H9 (cell line): ENCODE results near the gene ILK. TPM values are rescaled to one million over a fixed set of nuclear protein-coding genes. Genes with fewer than 3 reads are reported as not detected.

Experiments used
- DNase-seq: peaks from one replicate; pipeline ENCODE4 v3.0.0-alpha.2; 2017
- H2AFZ ChIP-seq: one replicate; pipeline ENCODE4 v1.6.1; 2013; ENCODE audit warnings: mild to moderate bottlenecking, low read length, control low read depth, moderate library complexity
- H2AK5ac ChIP-seq: 2 replicates; pipeline ENCODE4 v1.6.1; 2013; ENCODE audit warnings: low read length, control low read depth, mixed read lengths; ENCODE audit not compliant: insufficient read length
- H2BK120ac ChIP-seq: one replicate; pipeline ENCODE4 v1.6.1; 2013; ENCODE audit warnings: low read depth, mild to moderate bottlenecking, low read length, control low read depth, inconsistent platforms; ENCODE audit not compliant: poor library complexity, severe bottlenecking
- H2BK12ac ChIP-seq: 2 replicates; pipeline ENCODE4 v1.6.1; 2013; ENCODE audit warnings: low read length, control low read depth, mixed read lengths, low read depth; ENCODE audit not compliant: insufficient read length
- H2BK15ac ChIP-seq: 2 replicates; pipeline ENCODE4 v1.6.1; 2013; ENCODE audit warnings: low read depth, low read length, control low read depth
- H2BK20ac ChIP-seq: one replicate; pipeline ENCODE4 v1.6.1; 2013; ENCODE audit warnings: low read depth, mild to moderate bottlenecking, low read length, control low read depth, inconsistent platforms; ENCODE audit not compliant: poor library complexity, severe bottlenecking
- H2BK5ac ChIP-seq: 2 replicates; pipeline ENCODE4 v1.6.1; 2013; ENCODE audit warnings: low read length, control low read depth, mixed read lengths; ENCODE audit not compliant: insufficient read length
- H3K14ac ChIP-seq: 2 replicates; pipeline ENCODE4 v1.6.1; 2013; ENCODE audit warnings: low read length, control low read depth; ENCODE audit not compliant: insufficient read depth
- H3K18ac ChIP-seq: 2 replicates; pipeline ENCODE4 v1.6.1; 2013; ENCODE audit warnings: low read depth, mild to moderate bottlenecking, mixed read lengths, low read length, control low read depth; ENCODE audit not compliant: insufficient read length
- H3K23ac ChIP-seq: 2 replicates; pipeline ENCODE4 v1.6.1; 2013; ENCODE audit warnings: low read length, control low read depth, mixed read lengths, low read depth; ENCODE audit not compliant: insufficient read length
- H3K23me2 ChIP-seq: 2 replicates; pipeline ENCODE4 v1.6.1; 2013; ENCODE audit warnings: low read depth, mild to moderate bottlenecking, mixed read lengths, low read length, control low read depth; ENCODE audit not compliant: insufficient read length, poor library complexity, severe bottlenecking
- H3K27ac ChIP-seq: 2 replicates; pipeline ENCODE4 v1.5.1; 2013; ENCODE audit warnings: low read length, control low read depth, mixed read lengths, low read depth; ENCODE audit not compliant: insufficient read length
- H3K27me3 ChIP-seq: 2 replicates; pipeline ENCODE4 v1.6.1; 2013; ENCODE audit warnings: low read length, control low read depth, inconsistent platforms; ENCODE audit not compliant: insufficient read depth
- H3K4ac ChIP-seq: 2 replicates; pipeline ENCODE4 v1.6.1; 2013; ENCODE audit warnings: low read depth, mild to moderate bottlenecking, control low read depth, inconsistent platforms, low read length, moderate library complexity
- H3K4me1 ChIP-seq: 2 replicates; pipeline ENCODE4 v1.6.1; 2013; ENCODE audit warnings: low read length, control low read depth, inconsistent platforms; ENCODE audit not compliant: insufficient read depth
- H3K4me2 ChIP-seq: 2 replicates; pipeline ENCODE4 v1.6.1; 2013; ENCODE audit warnings: low read length, control low read depth, mixed read lengths; ENCODE audit not compliant: insufficient read length, insufficient read depth
- H3K56ac ChIP-seq: 2 replicates; pipeline ENCODE4 v1.6.1; 2013; ENCODE audit warnings: low read depth, mild to moderate bottlenecking, mixed read lengths, low read length, control low read depth; ENCODE audit not compliant: insufficient read length
- H3K79me1 ChIP-seq: 2 replicates; pipeline ENCODE4 v1.6.1; 2013; ENCODE audit warnings: low read depth, mild to moderate bottlenecking, moderate library complexity, low read length, control low read depth, inconsistent platforms; ENCODE audit not compliant: insufficient read depth, poor library complexity, severe bottlenecking
- H3K79me2 ChIP-seq: 2 replicates; pipeline ENCODE4 v1.6.1; 2013; ENCODE audit warnings: low read length, control low read depth, inconsistent platforms; ENCODE audit not compliant: insufficient read depth
- H3K9ac ChIP-seq: 2 replicates; pipeline ENCODE4 v1.6.1; 2013; ENCODE audit warnings: low read length, control low read depth, mixed read lengths; ENCODE audit not compliant: insufficient read length; ENCODE audit errors: extremely low read depth
- H3K9me3 ChIP-seq: one replicate; pipeline ENCODE4 v1.6.1; 2013; ENCODE audit warnings: low read depth, low read length, inconsistent platforms; ENCODE audit not compliant: control insufficient read depth
- H3T11ph ChIP-seq: one replicate; pipeline ENCODE4 v1.6.1; 2013; ENCODE audit warnings: mild to moderate bottlenecking, low read length, control low read depth, inconsistent platforms
- H4K20me1 ChIP-seq: one replicate; pipeline ENCODE4 v1.6.1; 2013; ENCODE audit not compliant: control insufficient read depth, insufficient read length, insufficient read depth
- H4K5ac ChIP-seq: 2 replicates; pipeline ENCODE4 v1.6.1; 2013; ENCODE audit warnings: low read depth, mild to moderate bottlenecking, mixed read lengths, low read length, control low read depth; ENCODE audit not compliant: insufficient read length
- H4K8ac ChIP-seq: replicated peaks from 2 replicates; pipeline ENCODE4 v1.6.1; 2013; ENCODE audit warnings: low read length, control low read depth, mixed read lengths, low read depth; ENCODE audit not compliant: insufficient read length
- H4K91ac ChIP-seq: 2 replicates; pipeline ENCODE4 v1.6.1; 2013; ENCODE audit warnings: low read depth, mild to moderate bottlenecking, moderate library complexity, mixed read lengths, low read length, control low read depth; ENCODE audit not compliant: insufficient read length
- H3K27ac Mint-ChIP-seq, 3 experiments: 2 replicates in 2 of 3; 3 replicates in 1 of 3; pipeline ENCODE4 v1.8.0; 2020 to 2021; ENCODE audit warnings: mixed read lengths in 3 of 3, mild to moderate bottlenecking in 1 of 3, moderate library complexity in 1 of 3
- H3K27me3 Mint-ChIP-seq: 2 replicates; pipeline ENCODE4 v1.8.0; 2021; ENCODE audit warnings: low read depth, mild to moderate bottlenecking, moderate library complexity, mixed read lengths
- H3K36me3 Mint-ChIP-seq, 3 experiments: 2 replicates in 2 of 3; 3 replicates in 1 of 3; pipeline ENCODE4 v1.8.0; 2020 to 2021; ENCODE audit warnings: low read depth in 3 of 3, mixed read lengths in 3 of 3; ENCODE audit not compliant: insufficient read depth in 1 of 3
- H3K4me1 Mint-ChIP-seq, 2 experiments: 2 replicates each; pipeline ENCODE4 v1.8.0; 2020; ENCODE audit warnings: mixed read lengths in 2 of 2
- H3K4me3 Mint-ChIP-seq, 2 experiments: 2 replicates in 1 of 2; 3 replicates in 1 of 2; pipeline ENCODE4 v1.8.0; 2020 to 2021; ENCODE audit warnings: mild to moderate bottlenecking in 2 of 2, mixed read lengths in 2 of 2, moderate library complexity in 1 of 2
- H3K9me3 Mint-ChIP-seq, 2 experiments: 2 replicates in 1 of 2; 3 replicates in 1 of 2; pipeline ENCODE4 v1.8.0; 2020; ENCODE audit warnings: mild to moderate bottlenecking in 2 of 2, mixed read lengths in 2 of 2, moderate library complexity in 1 of 2
- WGBS: extraction: QIAGEN DNeasy Blood & Tissue Kit; methylation state at CpG from one replicate; pipeline ENCODE4 v1.1.7; 2013; ENCODE audit warnings: missing lambda C conversion rate, low lambda C conversion rate, mixed read lengths; ENCODE audit not compliant: insufficient read length; ENCODE audit errors: extremely low coverage; 5-methylcytosine and 5-hydroxymethylcytosine counted together
- total RNA-seq: library from RNA; stranded (reverse); gene quantifications from 2 replicates; pipeline ENCODE4 v1.2.1, GENCODE V29; 2021
- TF ChIP-seq, protein P1 (sequence below): fragments of 200-600 bp; sonication (generic); conservative IDR thresholded peaks from 3 replicates; pipeline ENCODE4 v1.8.0; 2021; ENCODE audit warnings: antibody characterized with exemption, mild to moderate bottlenecking

ILK gene
- total RNA-seq, 1 experiment from 2014 or later = 100 TPM

DNA sequence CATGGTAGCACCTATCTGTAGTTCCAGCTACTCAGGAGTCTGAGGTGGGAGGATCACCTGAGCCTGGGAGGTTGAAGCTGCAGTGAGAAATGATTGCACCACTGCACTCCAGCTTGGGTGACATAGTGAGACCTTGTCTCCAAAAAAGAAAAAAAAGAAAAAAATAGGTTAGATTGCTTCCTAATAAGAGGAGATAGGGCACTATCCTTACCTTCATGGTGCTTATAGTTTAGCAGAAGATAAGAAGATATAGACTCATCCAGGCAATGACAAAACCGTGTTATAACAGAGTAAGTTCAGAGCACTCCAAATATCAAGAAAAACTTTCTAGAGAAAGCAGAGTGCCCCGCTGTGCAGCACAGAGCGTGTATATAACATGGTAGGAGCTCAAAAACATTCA lies 42.3 kb upstream of the ILK start:
- no peak overlapping the region for H2AFZ ChIP-seq
- H2BK15ac ChIP-seq = no peak overlapping the region
- no peaks in the 10 kb centered on the region for H3K9me3 Mint-ChIP-seq
- no peak overlapping the region for H3K27ac Mint-ChIP-seq
- no peaks in the 10 kb centered on the region for H4K20me1 ChIP-seq
- H2BK120ac ChIP-seq = no peak overlapping the region
- no peak overlapping the region for H4K91ac ChIP-seq
- peaks cover 2% of the 10 kb centered on the region; the same call in 1 of the 2 replicates for H3K4me1 ChIP-seq
- H3K9me3 ChIP-seq = no peaks in the 10 kb centered on the region
- H2BK20ac ChIP-seq = no peak overlapping the region
- H3K4me1 Mint-ChIP-seq = peaks cover 20 to 31% of the 10 kb centered on the region in 2 experiments
- H3K23me2 ChIP-seq = no peaks in the 10 kb centered on the region
- no peaks in the 10 kb centered on the region; the same call in 1 of the 2 replicates for H3K27me3 Mint-ChIP-seq
- no peak overlapping the region for H3K18ac ChIP-seq
- DNase-seq = no peak
- H3K4ac ChIP-seq = no peak overlapping the region
- H3K36me3 Mint-ChIP-seq = no peaks in the 10 kb centered on the region; a peak in 1 of 7 replicates
- H3K4me2 ChIP-seq = no peak overlapping the region
- WGBS = no CpG with 5 or more reads among the region's 3 CpGs
- no peak overlapping the region for H3K14ac ChIP-seq
- TF ChIP-seq, protein P1, sequence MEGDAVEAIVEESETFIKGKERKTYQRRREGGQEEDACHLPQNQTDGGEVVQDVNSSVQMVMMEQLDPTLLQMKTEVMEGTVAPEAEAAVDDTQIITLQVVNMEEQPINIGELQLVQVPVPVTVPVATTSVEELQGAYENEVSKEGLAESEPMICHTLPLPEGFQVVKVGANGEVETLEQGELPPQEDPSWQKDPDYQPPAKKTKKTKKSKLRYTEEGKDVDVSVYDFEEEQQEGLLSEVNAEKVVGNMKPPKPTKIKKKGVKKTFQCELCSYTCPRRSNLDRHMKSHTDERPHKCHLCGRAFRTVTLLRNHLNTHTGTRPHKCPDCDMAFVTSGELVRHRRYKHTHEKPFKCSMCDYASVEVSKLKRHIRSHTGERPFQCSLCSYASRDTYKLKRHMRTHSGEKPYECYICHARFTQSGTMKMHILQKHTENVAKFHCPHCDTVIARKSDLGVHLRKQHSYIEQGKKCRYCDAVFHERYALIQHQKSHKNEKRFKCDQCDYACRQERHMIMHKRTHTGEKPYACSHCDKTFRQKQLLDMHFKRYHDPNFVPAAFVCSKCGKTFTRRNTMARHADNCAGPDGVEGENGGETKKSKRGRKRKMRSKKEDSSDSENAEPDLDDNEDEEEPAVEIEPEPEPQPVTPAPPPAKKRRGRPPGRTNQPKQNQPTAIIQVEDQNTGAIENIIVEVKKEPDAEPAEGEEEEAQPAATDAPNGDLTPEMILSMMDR = no peak
- no peak overlapping the region for H4K8ac ChIP-seq
- no peak overlapping the region for H3K56ac ChIP-seq
- no peak overlapping the region for H3K27ac ChIP-seq
- H3K4me3 Mint-ChIP-seq = no peak overlapping the region
- no peak overlapping the region for H2BK12ac ChIP-seq
- H3K9ac ChIP-seq = no peak overlapping the region
- no peak overlapping the region for H3K23ac ChIP-seq
- H3T11ph ChIP-seq = no peak overlapping the region
- no peak overlapping the region for H2AK5ac ChIP-seq
- H2BK5ac ChIP-seq = no peak overlapping the region
- H3K79me1 ChIP-seq = no peaks in the 10 kb centered on the region
- no peak overlapping the region for H4K5ac ChIP-seq
- no peaks in the 10 kb centered on the region for H3K79me2 ChIP-seq
- no peaks in the 10 kb centered on the region for H3K27me3 ChIP-seq
